Measurements from ENCODE around the gene RALGDS.

The RALGDS gene

GRCh38 chr9:133057553-133057952, 63.5 kb downstream of the RALGDS start:
- H3K27ac ChIP-seq (ENCODE audit: low read length), result no peak overlapping the region
- TF ChIP-seq EZH2phosphoT487 (IDR thresholded peaks at IDR 0.05; ENCODE audit: low read depth) (no peak), CTCF (IDR thresholded peaks at IDR 0.05; ENCODE audit: low read depth, low read length) (no peak)
- H3K4me1 ChIP-seq (ENCODE audit: low read length), result no peaks in the 10 kb centered on the region
- no peaks in the 10 kb centered on the region for H3K9me3 ChIP-seq (ENCODE audit: insufficient read depth, low read length)
- no peak overlapping the region for H2AFZ ChIP-seq (ENCODE audit: low read depth, low read length)
- H4K20me1 ChIP-seq (ENCODE audit: insufficient read depth, low read length), result no peaks in the 10 kb centered on the region
- H3K4me2 ChIP-seq (ENCODE audit: low read length), result no peak overlapping the region
- no peaks in the 10 kb centered on the region for H3K27me3 ChIP-seq (ENCODE audit: low read depth, low read length)
- no peak overlapping the region for H3K4me3 ChIP-seq (ENCODE audit: low read length)
- peaks cover 13% of the 10 kb centered on the region for H3K36me3 ChIP-seq (replicated peaks; ENCODE audit: low read depth, low read length)
- H3K9ac ChIP-seq (ENCODE audit: low read length), result no peak overlapping the region
- no peaks in the 10 kb centered on the region for H3K79me2 ChIP-seq (ENCODE audit: low read length)

GRCh38 chr9:133057006-133057405, 64.0 kb downstream of the RALGDS start:
- Histone ChIP-seq H3K36me3 (replicated peaks; ENCODE audit: low read depth, low read length) (peaks cover 16% of the 10 kb centered on the region), H3K4me3 (ENCODE audit: low read length) (no peak overlapping the region), H2AFZ (ENCODE audit: low read depth, low read length) (no peak overlapping the region), H3K9ac (ENCODE audit: low read length) (no peak overlapping the region), H3K27me3 (ENCODE audit: low read depth, low read length) (no peaks in the 10 kb centered on the region), H3K9me3 (ENCODE audit: insufficient read depth, low read length) (no peaks in the 10 kb centered on the region), H3K4me1 (ENCODE audit: low read length) (no peaks in the 10 kb centered on the region), H4K20me1 (ENCODE audit: insufficient read depth, low read length) (no peaks in the 10 kb centered on the region), H3K4me2 (ENCODE audit: low read length) (no peak overlapping the region), H3K27ac (ENCODE audit: low read length) (no peak overlapping the region), H3K79me2 (ENCODE audit: low read length) (no peaks in the 10 kb centered on the region)
- no peak for TF ChIP-seq CTCF (IDR thresholded peaks at IDR 0.05; ENCODE audit: low read depth, low read length)
- no peak for TF ChIP-seq EZH2phosphoT487 (IDR thresholded peaks at IDR 0.05; ENCODE audit: low read depth)

- H3K79me2 ChIP-seq (ENCODE audit: low read length), result no peaks in the 10 kb centered on the region
- no peaks in the 10 kb centered on the region for H3K9me3 ChIP-seq (ENCODE audit: insufficient read depth, low read length)
- peaks cover 20% of the 10 kb centered on the region for H3K36me3 ChIP-seq (replicated peaks; ENCODE audit: low read depth, low read length)
- no peaks in the 10 kb centered on the region for H3K4me1 ChIP-seq (ENCODE audit: low read length)
- no peak overlapping the region for H3K4me3 ChIP-seq (ENCODE audit: low read length)
- no peak overlapping the region for H3K27ac ChIP-seq (ENCODE audit: low read length)
- H3K27me3 ChIP-seq (ENCODE audit: low read depth, low read length), result no peaks in the 10 kb centered on the region
- no peaks in the 10 kb centered on the region for H4K20me1 ChIP-seq (ENCODE audit: insufficient read depth, low read length)
- no peak overlapping the region for H2AFZ ChIP-seq (ENCODE audit: low read depth, low read length)
- H3K9ac ChIP-seq (ENCODE audit: low read length), result no peak overlapping the region
- H3K4me2 ChIP-seq (ENCODE audit: low read length), result no peak overlapping the region
- TF ChIP-seq CTCF (IDR thresholded peaks at IDR 0.05; ENCODE audit: low read depth, low read length), result no peak
- no peak for TF ChIP-seq EZH2phosphoT487 (IDR thresholded peaks at IDR 0.05; ENCODE audit: low read depth)
Measured at GRCh38 chr9:133056533-133056932, 64.5 kb downstream of the RALGDS start.

GRCh38 chr9:133055788-133056420, 65.1 kb downstream of the RALGDS start:
- Histone ChIP-seq H3K4me3 (ENCODE audit: low read length) (no peak overlapping the region), H2AFZ (ENCODE audit: low read depth, low read length) (no peak overlapping the region), H4K20me1 (ENCODE audit: insufficient read depth, low read length) (no peaks in the 10 kb centered on the region), H3K79me2 (ENCODE audit: low read length) (no peaks in the 10 kb centered on the region), H3K4me1 (ENCODE audit: low read length) (no peaks in the 10 kb centered on the region), H3K9me3 (ENCODE audit: insufficient read depth, low read length) (no peaks in the 10 kb centered on the region), H3K4me2 (ENCODE audit: low read length) (no peak overlapping the region), H3K9ac (ENCODE audit: low read length) (no peak overlapping the region), H3K27ac (ENCODE audit: low read length) (no peak overlapping the region), H3K27me3 (ENCODE audit: low read depth, low read length) (no peaks in the 10 kb centered on the region), H3K36me3 (replicated peaks; ENCODE audit: low read depth, low read length) (peaks cover 25% of the 10 kb centered on the region)
- TF ChIP-seq CTCF (IDR thresholded peaks at IDR 0.05; ENCODE audit: low read depth, low read length), result no peak
- TF ChIP-seq EZH2phosphoT487 (IDR thresholded peaks at IDR 0.05; ENCODE audit: low read depth), result no peak
